GM19099 (cell line): ENCODE data around the gene WFDC10A.

Experiments used
- POLR2A ChIP-seq: IDR thresholded peaks from 3 replicates; pipeline ENCODE4 v1.6.1; 2011; ENCODE audit warnings: low read depth; ENCODE audit not compliant: insufficient read length; ENCODE audit errors: extremely low read depth

WFDC10A gene

DNA sequence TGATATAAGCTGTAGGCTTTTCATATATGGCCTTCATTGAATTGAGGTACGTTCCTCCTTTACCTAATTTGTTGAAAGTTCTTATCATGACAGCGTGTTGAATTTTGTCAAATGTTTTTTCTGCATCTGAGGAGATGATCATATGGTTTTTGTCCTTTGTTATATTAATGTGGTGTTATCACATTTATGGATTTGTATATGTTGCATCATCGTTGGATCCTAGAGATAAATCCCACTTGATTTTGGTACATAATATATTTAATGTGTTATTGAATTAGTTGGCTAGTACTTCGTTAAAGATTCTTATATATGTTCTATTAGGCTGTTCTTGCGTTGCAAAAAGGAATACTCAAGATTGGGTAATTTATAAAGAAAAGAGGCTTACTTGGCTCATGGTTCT lies 10.1 kb downstream of the WFDC10A start:
- no peak for TF ChIP-seq POLR2A

DNA sequence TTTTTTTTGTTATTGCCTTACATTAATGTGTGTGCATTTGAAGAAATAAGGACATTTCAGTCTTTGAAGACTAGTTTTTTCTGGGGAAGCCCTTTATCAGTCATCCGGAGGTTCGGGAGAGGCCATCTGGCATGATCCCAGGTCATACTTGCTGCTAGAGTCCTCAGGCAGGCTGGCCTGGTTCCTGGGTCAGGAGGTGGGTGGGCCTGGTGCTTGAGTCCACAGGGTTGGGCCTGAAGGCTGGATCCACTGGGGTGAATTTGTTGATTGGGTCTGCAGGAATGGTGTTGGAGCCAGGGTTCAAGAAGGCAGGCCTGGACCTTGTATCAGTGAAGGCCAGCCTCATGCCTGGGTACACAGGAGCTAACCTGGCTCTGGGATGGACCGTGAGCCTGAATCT lies 17.3 kb downstream of the WFDC10A start:
- TF ChIP-seq POLR2A, result no peak

DNA sequence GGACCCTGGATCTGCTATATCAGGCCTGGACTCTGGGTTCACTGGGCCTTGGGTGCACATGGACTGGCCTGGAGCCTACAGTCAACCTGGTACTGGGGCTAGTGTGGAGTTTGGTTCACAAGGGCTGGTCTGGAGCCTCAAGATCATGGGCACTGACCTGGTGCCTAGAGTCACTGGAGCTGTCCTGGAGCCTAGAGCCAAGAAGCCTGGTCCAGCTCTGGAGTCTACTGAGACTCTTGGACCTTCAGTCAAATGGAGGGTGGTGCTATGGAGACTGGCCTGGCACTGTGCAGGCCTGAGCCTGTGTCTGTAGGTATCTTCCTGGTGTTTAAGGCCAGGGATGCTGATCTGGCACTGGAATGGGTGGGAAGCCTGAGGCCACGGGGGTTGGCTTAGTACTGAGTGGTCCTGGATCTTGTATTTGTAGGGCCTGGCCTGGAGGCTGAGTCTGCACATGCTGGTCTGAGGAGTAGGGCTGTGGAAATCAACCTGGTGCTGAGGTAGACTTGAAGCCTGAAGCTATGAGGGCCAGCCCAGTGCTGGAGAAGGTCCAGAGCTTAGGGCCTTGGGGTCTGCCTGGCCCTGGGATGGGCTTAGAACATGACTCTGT lies 18.0 kb downstream of the WFDC10A start:
- no peak for TF ChIP-seq POLR2A

DNA sequence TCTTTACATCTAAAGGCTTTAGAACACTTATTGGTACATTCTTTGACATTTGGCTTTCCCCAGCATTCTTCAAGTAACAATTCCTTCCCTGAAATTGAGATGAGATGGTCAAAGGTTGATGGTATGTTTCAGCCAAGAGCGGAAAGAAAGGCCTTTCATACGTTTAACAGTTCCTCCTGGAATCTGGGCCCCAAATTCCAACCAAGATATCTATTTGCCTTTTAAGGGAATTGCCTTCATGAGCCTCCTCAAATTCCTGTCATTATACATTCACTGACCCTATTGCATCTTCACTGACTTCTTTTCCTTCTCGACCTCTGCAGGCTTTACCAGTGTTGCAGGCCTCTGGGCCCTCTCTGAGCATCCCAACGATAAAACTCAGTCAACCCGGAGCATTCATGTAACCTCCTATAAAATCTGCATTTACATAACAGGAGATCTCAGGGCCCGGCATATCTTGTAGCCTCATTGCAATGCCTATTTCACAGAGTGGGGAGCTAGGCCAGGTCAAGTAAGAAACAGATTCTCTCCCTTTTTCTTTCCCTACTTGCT lies 19.8 kb downstream of the WFDC10A start:
- TF ChIP-seq POLR2A, result no peak

DNA sequence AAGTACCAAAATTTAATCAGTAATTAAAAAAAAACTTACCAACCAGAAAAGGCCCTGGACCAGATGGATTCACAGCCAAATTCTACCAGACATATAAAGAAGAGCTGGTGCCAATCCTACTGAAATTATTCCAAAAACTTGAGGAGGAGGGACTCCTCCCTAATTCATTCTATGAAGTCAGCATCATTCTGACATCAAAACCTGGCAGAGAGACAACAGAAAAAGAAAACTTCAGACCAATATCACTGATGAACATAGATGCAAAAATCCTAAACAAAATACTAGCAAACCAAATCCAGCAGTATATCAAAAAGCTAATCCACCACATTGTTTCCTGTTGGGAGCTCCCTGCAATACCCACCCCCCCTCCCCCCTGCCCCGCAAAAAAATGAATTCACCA lies 40.6 kb downstream of the WFDC10A start, which contains the start of gene WFDC11:
Gene WFDC11, minus strand, starts transcription at position 101 of the 400 bp plus-strand sequence. CDS start 19,639 bp downstream, outside the sequence.
- no peak for TF ChIP-seq POLR2A

DNA sequence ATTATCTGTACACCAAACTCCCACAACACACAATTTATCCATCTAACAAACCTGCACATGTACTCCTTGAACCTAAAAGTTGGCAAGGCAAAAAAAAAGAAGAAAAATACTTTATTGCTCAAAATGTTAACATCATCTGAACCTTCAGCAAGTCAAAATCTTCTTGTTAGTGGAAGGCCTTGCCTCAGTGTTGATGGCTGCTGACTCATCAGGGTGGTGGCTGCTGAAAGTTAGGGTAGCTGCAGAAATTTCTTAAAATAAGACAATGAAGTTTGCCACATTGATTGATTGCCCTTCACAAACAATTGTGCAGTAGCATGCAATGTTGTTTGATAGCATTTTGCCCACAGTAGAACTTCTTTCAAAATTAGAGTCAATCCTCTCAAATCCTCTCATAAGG lies 43.2 kb downstream of the WFDC10A start:
- no peak for TF ChIP-seq POLR2A

DNA sequence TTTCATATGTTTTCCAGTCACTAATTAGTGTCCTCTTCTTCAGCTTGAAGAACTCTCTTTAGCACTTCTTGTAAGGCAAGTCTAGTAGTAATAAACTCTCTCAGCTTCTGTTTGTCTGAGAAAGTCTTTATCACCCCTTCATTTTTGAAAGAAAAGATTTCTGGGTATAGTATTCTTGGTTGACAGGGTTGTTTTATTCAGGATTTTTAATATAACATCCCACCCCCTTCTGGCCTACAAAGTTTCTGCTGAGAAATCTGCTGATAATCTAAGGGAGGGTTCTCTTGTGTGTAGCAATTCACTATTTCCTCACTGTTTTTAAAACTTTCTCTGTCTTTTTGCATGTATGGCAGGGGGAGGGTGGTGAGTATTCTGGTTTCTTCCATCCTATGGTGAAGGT lies 50.1 kb downstream of the WFDC10A start:
- no peak for TF ChIP-seq POLR2A
